Measurements from ENCODE around the gene FOXO3. TPM values are rescaled to one million over a fixed set of nuclear protein-coding genes. Genes with fewer than 3 reads are reported as not detected.

Gene FOXO3
- total RNA-seq, 6 experiments from 2014 or later, result 18.1 to 45.2 (median 23.8) TPM

GRCh38 chr6:108684771-108685329 is 124.1 kb downstream of the FOXO3 start:
- TF ChIP-seq POLR2A (IDR thresholded peaks at IDR 0.05) (no peak), CTCF (IDR thresholded peaks at IDR 0.05) (no peak)
- DNase-seq (no peak), ATAC-seq (no peak)
- H3K36me3 ChIP-seq, result peaks cover 0 to 4% (median 1%) of the 10 kb centered on the region in 4 donors
- no peak overlapping the region for H3K27ac ChIP-seq
- H3K9me3 ChIP-seq, result no peaks in the 10 kb centered on the region
- intact Hi-C loops (cut with DNase I), result no loop called here
- 53% methylated on average over 6 of the region's 8 CpGs for WGBS (ENCODE audit: insufficient coverage, low coverage, low lambda C conversion rate, missing lambda C conversion rate)
- H3K4me3 ChIP-seq, result no peak overlapping the region
- H3K4me1 ChIP-seq, result peaks cover 0 to 28% (median 7%) of the 10 kb centered on the region in 4 donors
- H3K27me3 ChIP-seq, result no peaks in the 10 kb centered on the region

DNA sequence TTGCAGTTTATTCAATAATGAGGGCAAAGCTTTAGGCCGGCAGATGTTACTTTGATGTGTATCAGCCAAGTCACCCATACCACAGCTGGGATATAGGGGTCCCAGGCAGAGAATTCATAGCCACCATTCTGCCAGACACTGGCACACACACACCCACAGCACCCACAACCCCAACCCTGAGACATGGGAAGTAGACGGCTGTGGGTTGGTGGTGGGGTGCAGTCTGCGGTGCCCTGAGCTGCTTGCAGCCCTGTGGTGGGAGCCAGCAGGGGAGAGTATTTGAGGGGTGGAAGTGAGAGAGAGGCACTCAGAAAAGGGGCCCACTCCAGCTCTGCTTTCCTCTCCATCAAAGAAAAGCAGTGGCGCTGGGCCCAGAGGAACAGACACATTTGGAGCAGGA is 125.3 kb downstream of the FOXO3 start:
- no peak for DNase-seq
- intact Hi-C loops (cut with DNase I), result no loop called here
- no peak overlapping the region for H3K27ac ChIP-seq
- no peak overlapping the region for H3K4me3 ChIP-seq
- H3K27me3 ChIP-seq, result no peaks in the 10 kb centered on the region
- no peak for TF ChIP-seq CTCF (IDR thresholded peaks at IDR 0.05)
- TF ChIP-seq POLR2A (IDR thresholded peaks at IDR 0.05), result no peak
- ATAC-seq, result no peak
- H3K4me1 ChIP-seq, result peaks cover 0 to 29% (median 7%) of the 10 kb centered on the region in 4 donors
- peaks cover 0 to 4% (median 0%) of the 10 kb centered on the region in 4 donors for H3K36me3 ChIP-seq
- 100% methylated on average over 1 of the region's 4 CpGs for WGBS (ENCODE audit: insufficient coverage, low coverage, low lambda C conversion rate, missing lambda C conversion rate)
- no peaks in the 10 kb centered on the region for H3K9me3 ChIP-seq

DNA sequence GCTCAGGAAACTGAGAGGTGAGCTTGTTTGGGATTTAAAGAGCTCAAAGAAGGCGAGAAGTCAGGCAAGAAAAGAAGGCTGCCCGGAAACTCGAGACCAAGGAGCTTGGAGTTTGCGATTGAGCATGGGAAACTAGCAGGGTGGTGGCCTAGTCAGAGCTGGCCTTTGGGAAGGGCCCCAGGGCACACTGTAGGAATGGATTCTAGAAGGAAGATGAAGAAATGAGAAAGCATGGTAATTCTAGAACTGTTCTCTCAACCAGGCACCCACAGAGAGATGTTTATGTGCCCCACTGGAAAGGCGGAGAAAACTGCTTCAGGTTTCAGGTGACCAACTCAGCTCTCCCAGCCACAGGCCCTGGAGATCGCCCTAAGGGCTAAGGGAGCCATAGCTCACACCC is 126.2 kb downstream of the FOXO3 start:
- no peak overlapping the region for H3K27ac ChIP-seq
- peaks cover 0 to 4% (median 0%) of the 10 kb centered on the region in 4 donors for H3K36me3 ChIP-seq
- 76% methylated on average over 4 of the region's 6 CpGs for whole genome bisulfite sequencing (ENCODE audit: insufficient coverage, low coverage, low lambda C conversion rate, missing lambda C conversion rate)
- H3K4me1 ChIP-seq, result peaks cover 0 to 29% (median 7%) of the 10 kb centered on the region in 4 donors
- ATAC-seq, result no peak
- intact Hi-C loops (cut with DNase I), result no loop called here
- DNase-seq, result no peak
- TF ChIP-seq POLR2A (IDR thresholded peaks at IDR 0.05) (no peak), CTCF (IDR thresholded peaks at IDR 0.05) (no peak)
- no peaks in the 10 kb centered on the region for H3K9me3 ChIP-seq
- no peaks in the 10 kb centered on the region for H3K27me3 ChIP-seq
- H3K4me3 ChIP-seq, result no peak overlapping the region

- Histone ChIP-seq H3K27me3 (no peaks in the 10 kb centered on the region), H3K4me1 (peaks cover 0 to 29% (median 7%) of the 10 kb centered on the region in 4 donors), H3K36me3 (peaks cover 0 to 4% (median 0%) of the 10 kb centered on the region in 4 donors), H3K27ac (no peak overlapping the region), H3K4me3 (no peak overlapping the region), H3K9me3 (no peaks in the 10 kb centered on the region)
- no peak for DNase-seq
- intact Hi-C loops (cut with DNase I), result no loop called here
- WGBS (ENCODE audit: insufficient coverage, low coverage, low lambda C conversion rate, missing lambda C conversion rate), result 69% methylated on average over 1 of the region's 1 CpG
- no peak for TF ChIP-seq CTCF (IDR thresholded peaks at IDR 0.05)
- TF ChIP-seq POLR2A (IDR thresholded peaks at IDR 0.05), result no peak
- ATAC-seq, result no peak
These were observed 127.2 kb downstream of the FOXO3 start for GRCh38 chr6:108687921-108688320.

Measured in right lobe of liver (tissue), 6 donors.